Transverse colon (tissue), 4 donors: ENCODE measurements around the gene ADK.

ENCODE experiments used
- CTCF ChIP-seq, 5 experiments: fragments of 200-600 bp in 3 of 5; fragments of 450-650 bp in 2 of 5; sonication (generic) in 3 of 5; IDR thresholded peaks; 1 replicate in 2 of 5; 2 replicates in 3 of 5; pipeline ENCODE4 v1.5.1; 2016 to 2017; ENCODE audit warnings: antibody characterized with exemption in 5 of 5, inconsistent platforms in 3 of 5, mild to moderate bottlenecking in 2 of 5, moderate library complexity in 1 of 5
- EP300 ChIP-seq: sonication (generic); formaldehyde crosslinking; IDR thresholded peaks from one replicate; pipeline ENCODE4 v1.6.1; 2017; ENCODE audit warnings: antibody characterized with exemption, low read depth
- POLR2A ChIP-seq: fragments of 450-650 bp; IDR thresholded peaks from one replicate; pipeline ENCODE4 v1.6.1; 2016; ENCODE audit warnings: antibody characterized with exemption, mild to moderate bottlenecking, moderate library complexity
- POLR2AphosphoS5 ChIP-seq, 3 donors: sonication (generic); formaldehyde crosslinking; IDR thresholded peaks; one replicate each; pipeline ENCODE4 v1.6.1; 2016; ENCODE audit warnings: antibody characterized with exemption in 3 of 3

GRCh38 chr10:74575912-74576311 is 424.9 kb downstream of the ADK start:
- TF ChIP-seq CTCF (IDR thresholded peaks at IDR 0.05) (no peak), EP300 (no peak), POLR2A (no peak), POLR2AphosphoS5 (IDR thresholded peaks at IDR 0.05) (no peak)
